D721Med (cell line): Measurements from ENCODE around the gene RRBP1.

ENCODE experiments used
- DNase-seq: peaks from one replicate; pipeline ENCODE4 v3.0.0; 2011; ENCODE audit warnings: low spot score; ENCODE audit not compliant: insufficient read length
- FAIRE-seq: peaks from 2 replicates; lab custom pipeline; 2011; peaks lifted over from hg19 to GRCh38; lab: Jason Lieb, UNC
- TF ChIP-seq, protein P1 (sequence below): IDR thresholded peaks from 2 replicates; pipeline ENCODE4 v1.5.1; 2012; ENCODE audit warnings: mild to moderate bottlenecking, control low read depth; ENCODE audit not compliant: insufficient read depth; ENCODE audit errors: missing control alignments

RRBP1 gene

DNA sequence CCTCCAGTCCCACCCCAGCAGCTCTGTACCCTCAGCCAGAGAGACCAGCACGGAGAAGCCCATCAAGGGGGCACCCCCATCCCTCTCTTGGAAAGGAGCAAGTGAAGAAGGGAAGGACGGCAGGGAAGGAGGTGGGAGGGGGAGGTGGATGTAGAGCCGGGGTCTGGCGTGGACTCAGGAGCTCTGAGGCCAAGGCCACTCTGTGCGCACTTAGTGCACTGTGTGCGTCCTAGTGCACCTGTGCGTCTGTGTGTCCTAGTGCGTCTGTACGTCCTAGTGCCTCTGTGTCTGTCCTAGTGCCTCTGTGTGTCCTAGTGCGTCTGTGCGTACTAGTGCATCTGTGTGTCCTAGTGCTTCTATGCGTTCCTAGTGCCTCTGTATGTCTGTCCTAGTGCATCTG lies 58.0 kb downstream of the RRBP1 start:
- TF ChIP-seq, protein P1, sequence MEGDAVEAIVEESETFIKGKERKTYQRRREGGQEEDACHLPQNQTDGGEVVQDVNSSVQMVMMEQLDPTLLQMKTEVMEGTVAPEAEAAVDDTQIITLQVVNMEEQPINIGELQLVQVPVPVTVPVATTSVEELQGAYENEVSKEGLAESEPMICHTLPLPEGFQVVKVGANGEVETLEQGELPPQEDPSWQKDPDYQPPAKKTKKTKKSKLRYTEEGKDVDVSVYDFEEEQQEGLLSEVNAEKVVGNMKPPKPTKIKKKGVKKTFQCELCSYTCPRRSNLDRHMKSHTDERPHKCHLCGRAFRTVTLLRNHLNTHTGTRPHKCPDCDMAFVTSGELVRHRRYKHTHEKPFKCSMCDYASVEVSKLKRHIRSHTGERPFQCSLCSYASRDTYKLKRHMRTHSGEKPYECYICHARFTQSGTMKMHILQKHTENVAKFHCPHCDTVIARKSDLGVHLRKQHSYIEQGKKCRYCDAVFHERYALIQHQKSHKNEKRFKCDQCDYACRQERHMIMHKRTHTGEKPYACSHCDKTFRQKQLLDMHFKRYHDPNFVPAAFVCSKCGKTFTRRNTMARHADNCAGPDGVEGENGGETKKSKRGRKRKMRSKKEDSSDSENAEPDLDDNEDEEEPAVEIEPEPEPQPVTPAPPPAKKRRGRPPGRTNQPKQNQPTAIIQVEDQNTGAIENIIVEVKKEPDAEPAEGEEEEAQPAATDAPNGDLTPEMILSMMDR: no peak
- no peak for FAIRE-seq
- DNase-seq: no peak

DNA sequence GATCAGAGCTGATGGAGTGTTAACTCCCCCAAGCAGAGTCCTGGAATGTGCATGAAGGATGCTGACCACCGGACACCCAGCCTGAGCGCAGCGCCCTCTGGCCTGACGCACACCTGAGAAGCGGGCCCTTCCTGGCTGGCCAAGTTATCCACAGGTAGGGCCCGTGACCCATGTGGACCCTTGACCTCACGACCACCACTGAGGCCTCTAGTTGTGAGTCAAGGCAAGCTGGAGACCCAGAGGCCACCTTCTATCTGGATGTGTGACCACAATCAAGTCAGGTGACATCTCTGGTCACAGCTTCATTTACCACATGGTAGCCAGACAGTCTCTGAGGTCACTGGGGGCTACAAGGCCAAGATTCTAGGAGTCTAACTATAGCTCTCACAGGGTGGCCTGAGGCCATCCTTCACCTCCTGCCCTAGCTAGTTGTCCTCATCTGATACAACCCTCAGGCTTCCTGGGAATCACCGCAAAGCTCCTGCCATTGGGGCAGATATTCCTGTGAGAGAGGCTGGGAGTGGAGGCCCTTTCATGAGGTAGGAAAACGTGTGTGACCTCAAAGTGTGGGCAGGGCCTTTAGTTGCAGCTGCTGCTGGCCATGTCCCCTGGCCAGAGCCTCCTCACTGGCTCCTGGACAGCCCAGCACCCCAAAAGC lies 59.1 kb downstream of the RRBP1 start:
- DNase-seq: no peak
- TF ChIP-seq, protein P1: no peak
- no peak for FAIRE-seq

DNA sequence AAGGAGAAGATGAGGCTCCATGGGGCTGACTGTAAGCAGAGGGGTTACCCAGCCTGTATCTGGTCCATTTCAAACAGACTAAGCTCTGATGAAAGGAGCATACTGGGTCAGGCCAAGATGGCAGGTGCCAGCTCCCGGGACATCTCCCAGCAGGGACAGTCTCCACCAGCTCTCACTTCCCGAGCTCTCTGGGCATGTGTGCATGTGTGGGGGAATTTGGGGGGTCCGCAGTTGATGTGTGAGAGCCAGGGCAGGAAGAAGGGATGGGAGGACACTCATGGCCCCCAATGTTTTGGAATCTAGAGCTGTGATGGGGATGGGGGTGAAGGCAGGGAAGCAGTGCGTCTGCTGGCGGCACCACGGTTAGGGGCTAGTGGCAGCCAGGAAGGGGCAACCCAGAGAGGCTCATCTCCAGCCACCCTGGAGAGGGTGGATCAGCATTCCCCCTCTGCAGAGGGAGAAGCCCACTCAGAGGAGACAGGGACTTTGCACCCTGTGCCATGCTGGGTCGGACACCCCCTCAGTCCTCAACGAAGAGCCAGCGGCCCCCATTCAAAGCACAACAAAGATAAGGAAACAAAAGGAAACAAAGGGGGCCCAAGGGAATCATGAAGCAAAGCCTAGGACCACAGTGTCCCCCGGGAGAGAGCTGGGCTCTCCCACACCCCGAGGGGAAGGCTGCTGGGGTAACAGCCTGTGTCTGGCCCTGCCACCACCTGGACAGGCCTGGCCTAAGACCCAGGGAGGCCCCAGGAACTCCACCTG lies 59.8 kb downstream of the RRBP1 start:
- FAIRE-seq: no peak
- DNase-seq: no peak
- TF ChIP-seq, protein P1: no peak

DNA sequence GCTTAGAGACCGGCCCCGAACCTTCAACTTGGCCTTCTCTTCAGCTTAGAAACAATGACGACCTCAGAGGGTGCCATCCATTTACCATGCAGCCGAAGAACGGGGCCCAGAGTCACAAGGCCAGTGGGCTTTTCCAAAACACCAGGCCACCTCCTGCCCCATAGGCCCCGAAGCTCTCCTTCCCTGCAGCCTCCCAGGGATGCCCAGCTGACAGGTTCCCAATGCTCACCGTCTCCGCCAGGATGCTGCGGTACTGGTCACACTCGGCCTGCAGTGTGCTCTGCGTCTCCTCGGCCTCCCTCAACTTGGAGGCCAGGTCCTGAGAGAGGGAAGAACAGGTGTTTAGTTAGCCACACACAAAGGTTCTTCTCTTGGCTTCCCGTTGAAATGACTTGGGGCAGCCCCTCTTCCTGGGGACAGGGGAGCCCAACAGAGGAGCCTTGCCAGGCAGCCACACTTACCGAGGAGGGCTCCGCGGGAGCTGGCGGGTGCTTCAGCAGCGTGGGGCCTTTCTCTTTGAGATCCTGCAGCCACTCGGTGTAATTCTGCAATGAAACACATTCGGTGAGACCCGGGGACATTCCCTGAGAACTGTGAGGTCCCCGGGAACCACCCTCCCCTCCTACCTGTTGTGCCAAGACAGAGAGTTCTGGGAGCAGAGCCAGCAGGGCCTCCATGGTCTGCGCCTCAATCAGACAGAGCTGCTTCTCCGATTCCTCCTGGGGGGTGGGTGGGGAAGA lies 60.6 kb downstream of the RRBP1 start:
- FAIRE-seq (no peak), DNase-seq (no peak)
- TF ChIP-seq, protein P1: no peak

DNA sequence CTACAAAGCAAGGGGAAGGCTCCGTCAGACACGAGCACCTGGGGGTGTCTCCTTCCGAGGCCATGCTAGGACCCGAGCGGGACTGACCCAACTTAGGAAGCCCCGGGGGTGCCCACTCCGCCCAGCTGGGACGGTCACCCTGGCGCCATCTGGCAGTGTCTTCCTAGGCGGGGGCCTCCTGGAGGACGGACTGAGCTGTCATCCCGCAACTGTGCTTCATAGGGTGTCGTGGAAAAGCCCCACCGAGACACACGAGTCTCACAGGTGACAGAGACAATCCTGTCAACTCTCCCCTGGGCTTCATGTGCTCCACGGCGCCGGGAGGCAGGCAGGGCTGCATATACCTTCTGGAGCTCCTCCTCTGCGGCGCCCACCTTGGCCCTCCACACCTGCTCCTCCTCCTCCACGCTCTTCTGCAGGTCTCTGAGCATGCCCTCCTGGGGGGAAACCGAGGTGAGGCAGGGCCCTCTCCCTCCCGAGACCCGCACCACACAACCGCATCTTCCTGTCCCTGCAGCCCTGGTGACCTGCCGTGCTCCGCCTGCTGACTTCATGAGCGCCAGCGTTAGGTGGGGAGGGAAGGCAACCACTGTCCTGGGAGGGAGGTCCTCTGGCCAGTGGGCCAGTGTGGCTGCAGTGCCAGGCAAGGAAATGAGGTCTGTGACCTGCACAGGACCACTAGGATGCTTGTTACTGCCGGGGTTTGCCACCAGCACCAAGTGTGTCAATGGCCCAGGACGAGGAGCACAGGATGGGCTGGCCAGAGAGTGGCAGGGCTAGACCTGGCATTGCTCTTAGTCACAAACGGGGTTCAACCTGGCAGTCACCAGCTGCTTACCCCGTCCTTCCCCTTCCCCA lies 61.4 kb downstream of the RRBP1 start:
- FAIRE-seq: no peak
- TF ChIP-seq, protein P1: no peak
- no peak for DNase-seq

DNA sequence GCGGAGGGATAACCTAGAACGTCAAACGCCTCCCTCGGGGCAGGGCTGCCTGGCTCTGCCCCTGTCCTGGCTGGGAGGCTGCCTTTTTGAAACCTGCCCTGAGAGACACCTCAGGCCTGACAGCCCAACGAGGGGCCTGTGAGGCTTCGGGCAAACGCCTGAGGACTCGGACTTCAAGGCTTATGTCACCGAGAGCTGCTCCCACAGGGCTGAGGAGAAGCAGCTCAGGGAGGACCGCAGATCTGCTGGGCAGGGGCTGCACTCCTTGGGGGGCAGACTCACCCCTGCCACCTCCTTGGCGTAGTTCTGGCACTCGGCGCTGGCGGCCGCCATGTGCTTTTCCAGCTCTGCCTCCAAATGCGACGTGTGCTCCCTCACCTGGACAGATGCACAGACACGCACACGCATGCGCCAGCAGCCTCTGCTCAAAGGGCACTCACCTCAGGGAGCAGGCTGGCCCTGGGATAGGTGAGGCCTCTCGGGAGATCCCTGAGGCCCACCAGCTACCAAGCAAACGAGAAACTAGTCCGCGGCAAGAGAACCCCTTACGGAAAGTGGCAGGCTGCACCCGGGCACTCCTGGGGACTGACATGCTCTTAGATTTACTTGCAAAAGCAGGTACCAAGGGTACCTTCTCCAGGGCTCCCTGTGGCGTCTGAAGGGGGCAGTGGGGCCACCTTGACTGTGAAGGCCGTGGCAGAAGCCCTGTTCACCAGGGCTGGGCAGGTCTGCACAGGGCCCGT lies 62.5 kb downstream of the RRBP1 start:
- no peak for FAIRE-seq
- DNase-seq: no peak
- TF ChIP-seq, protein P1: no peak
